Inflammatory macrophage treated with lipopolysaccharide for 1 hour (primary cell): ENCODE data around the gene RNMT.
"Not testable (repeated sequence)": the region's sequence is repeated elsewhere in the genome, so short reads cannot be mapped to it uniquely, and the experiment has no call there.

Experiments
- DNase-seq, 2 donors: peaks; one replicate each; pipeline ENCODE4 v3.0.0-alpha.2; 2020 to 2022

Gene RNMT

GRCh38 chr18:13726232-13726971, at the start of gene RNMT, which contains the start of gene FAM210A:
TSS of gene RNMT (plus strand) at chr18:13726673. CDS start at chr18:13731518, 4,845 bp downstream.
TSS of gene FAM210A (minus strand) at chr18:13726558. CDS start at chr18:13682077, 44,481 bp downstream.
- DNase-seq, result peak; percentile 94 to 96

- not testable (repeated sequence) for DNase-seq
These were observed 49.1 kb upstream of the RNMT start for GRCh38 chr18:13677350-13677749.

GRCh38 chr18:13680612-13681011, 45.9 kb upstream of the RNMT start:
- peak in 1 of 2 donors; percentile 6 for DNase-seq

- DNase-seq, result no peak
These were observed 44.8 kb upstream of the RNMT start for GRCh38 chr18:13681701-13682100.

GRCh38 chr18:13684546-13684945, 41.9 kb upstream of the RNMT start:
- no peak for DNase-seq

- no peak for DNase-seq
These were observed 38.0 kb upstream of the RNMT start for GRCh38 chr18:13688191-13689136.

GRCh38 chr18:13690060-13690459, 36.4 kb upstream of the RNMT start:
- DNase-seq, result not testable (repeated sequence)

- not testable (repeated sequence) for DNase-seq
These were observed 31.1 kb upstream of the RNMT start for GRCh38 chr18:13695337-13695736.

- DNase-seq, result no peak
These were observed 29.5 kb upstream of the RNMT start for GRCh38 chr18:13696961-13697360.

- no peak for DNase-seq
These were observed 26.3 kb upstream of the RNMT start for GRCh38 chr18:13700153-13700552.

GRCh38 chr18:13703899-13704298, 22.6 kb upstream of the RNMT start:
- no peak for DNase-seq

- peak; percentile 11 to 56 for DNase-seq
These were observed 16.1 kb upstream of the RNMT start for GRCh38 chr18:13710414-13710831.

- no peak for DNase-seq
These were observed 13.9 kb upstream of the RNMT start for GRCh38 chr18:13712400-13713131.

- no peak for DNase-seq
These were observed 12.9 kb upstream of the RNMT start for GRCh38 chr18:13713455-13714055.

GRCh38 chr18:13715330-13715729, 11.1 kb upstream of the RNMT start:
- no peak for DNase-seq

GRCh38 chr18:13716916-13717315, 9.6 kb upstream of the RNMT start:
- DNase-seq, result no peak

GRCh38 chr18:13720123-13720522, 6.3 kb upstream of the RNMT start:
- no peak for DNase-seq

- no peak for DNase-seq
These were observed 5.6 kb upstream of the RNMT start for GRCh38 chr18:13720847-13721246.

GRCh38 chr18:13725566-13726231, 774 bp upstream of the RNMT start:
- peak in 1 of 2 donors; percentile 4 for DNase-seq

- no peak for DNase-seq
These were observed 479 bp downstream of the RNMT start for GRCh38 chr18:13726972-13727331.

GRCh38 chr18:13730481-13730880, 4.0 kb downstream of the RNMT start:
- no peak for DNase-seq

- DNase-seq, result no peak
These were observed 9.2 kb downstream of the RNMT start for GRCh38 chr18:13735681-13736080.
